GM18499 (cell line): Measurements from ENCODE around the gene ANKRD42.
"Not testable (repeated sequence)": the region's sequence is repeated elsewhere in the genome, so short reads cannot be mapped to it uniquely, and the experiment has no call there.

ENCODE experiments used
- ATAC-seq: cut with Tn5 transposase; IDR thresholded peaks from one replicate; pipeline ENCODE4 v1.9.1; 2021; ENCODE audit warnings: moderate number of reproducible peaks; ENCODE audit not compliant: insufficient read depth, unreplicated experiment

ANKRD42 gene

GRCh38 chr11:83223457-83223856, 29.9 kb downstream of the ANKRD42 start:
- no peak for ATAC-seq

GRCh38 chr11:83235825-83236224, 42.3 kb downstream of the ANKRD42 start:
- no peak for ATAC-seq

- no peak for ATAC-seq
These were observed 44.6 kb downstream of the ANKRD42 start for GRCh38 chr11:83238111-83238510.

- ATAC-seq: no peak
These were observed 47.9 kb downstream of the ANKRD42 start for GRCh38 chr11:83241291-83241946.

GRCh38 chr11:83249445-83249844, 55.9 kb downstream of the ANKRD42 start:
- no peak for ATAC-seq

GRCh38 chr11:83249972-83250593, 56.6 kb downstream of the ANKRD42 start:
- ATAC-seq: no peak

- no peak for ATAC-seq
These were observed 58.8 kb downstream of the ANKRD42 start for GRCh38 chr11:83252266-83252665.

GRCh38 chr11:83252941-83253340, 59.4 kb downstream of the ANKRD42 start:
- no peak for ATAC-seq

GRCh38 chr11:83255366-83255765, 61.9 kb downstream of the ANKRD42 start:
- no peak for ATAC-seq

GRCh38 chr11:83256602-83257340, 63.3 kb downstream of the ANKRD42 start:
- no peak for ATAC-seq

GRCh38 chr11:83257761-83258168, 64.3 kb downstream of the ANKRD42 start:
- no peak for ATAC-seq

- no peak for ATAC-seq
These were observed 66.0 kb downstream of the ANKRD42 start for GRCh38 chr11:83259559-83259958.

GRCh38 chr11:83265331-83265730, 71.8 kb downstream of the ANKRD42 start:
- ATAC-seq: no peak

- not testable (repeated sequence) for ATAC-seq
These were observed 75.6 kb downstream of the ANKRD42 start for GRCh38 chr11:83269080-83269479.

GRCh38 chr11:83271734-83272133, 78.2 kb downstream of the ANKRD42 start:
- ATAC-seq: not testable (repeated sequence)

- ATAC-seq: no peak
These were observed 79.1 kb downstream of the ANKRD42 start for GRCh38 chr11:83272627-83273026.

GRCh38 chr11:83275888-83276641, 82.6 kb downstream of the ANKRD42 start:
- no peak for ATAC-seq

- no peak for ATAC-seq
These were observed 84.8 kb downstream of the ANKRD42 start for GRCh38 chr11:83278351-83278750.

- ATAC-seq: no peak
These were observed 86.7 kb downstream of the ANKRD42 start for GRCh38 chr11:83280256-83280655.

- ATAC-seq: no peak
These were observed 88.7 kb downstream of the ANKRD42 start for GRCh38 chr11:83282084-83282716.
